Muscle of back (tissue), 11 donors: ENCODE data around the gene CEP78. TPM values are rescaled to one million over a fixed set of nuclear protein-coding genes. Genes with fewer than 3 reads are reported as not detected.
"Not testable (repeated sequence)": the region's sequence is repeated elsewhere in the genome, so short reads cannot be mapped to it uniquely, and the experiment has no call there.

Source experiments
- DNase-seq, 3 donors: peaks; one replicate each; pipeline versions ENCODE4 v3.0.0 to v3.0.0-alpha.2; 2013
- polyA plus RNA-seq, 10 donors: library from polyadenylated mRNA; unstranded; fragments of 120-200 nt; gene quantifications; one replicate each; pipeline ENCODE4 v1.2.1, GENCODE V29; 2013; ENCODE audit not compliant: insufficient read length in 10 of 10

Gene CEP78
- polyA plus RNA-seq, 10 donors = 13.3 to 24.6 (median 18.9) TPM

DNA sequence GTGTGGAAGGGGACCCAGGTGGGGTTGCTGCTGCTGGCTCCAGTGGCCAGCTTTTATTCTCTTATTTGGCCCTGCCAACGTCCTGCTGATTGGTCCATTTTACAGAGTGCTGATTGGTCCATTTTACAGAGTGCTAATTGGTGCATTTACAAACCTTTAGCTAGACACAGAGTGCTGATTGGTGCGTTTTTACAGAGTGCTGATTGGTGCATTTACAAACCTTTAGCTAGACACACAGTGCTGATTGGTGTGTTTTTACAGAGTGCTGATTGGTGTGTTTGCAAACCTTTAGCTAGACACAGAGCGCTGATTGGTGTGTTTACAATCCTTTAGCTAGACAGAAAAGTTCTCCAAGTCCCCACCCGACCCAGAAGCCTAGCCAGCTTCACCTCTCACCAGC is 48.3 kb downstream of the CEP78 start:
- DNase-seq = not testable (repeated sequence)

DNA sequence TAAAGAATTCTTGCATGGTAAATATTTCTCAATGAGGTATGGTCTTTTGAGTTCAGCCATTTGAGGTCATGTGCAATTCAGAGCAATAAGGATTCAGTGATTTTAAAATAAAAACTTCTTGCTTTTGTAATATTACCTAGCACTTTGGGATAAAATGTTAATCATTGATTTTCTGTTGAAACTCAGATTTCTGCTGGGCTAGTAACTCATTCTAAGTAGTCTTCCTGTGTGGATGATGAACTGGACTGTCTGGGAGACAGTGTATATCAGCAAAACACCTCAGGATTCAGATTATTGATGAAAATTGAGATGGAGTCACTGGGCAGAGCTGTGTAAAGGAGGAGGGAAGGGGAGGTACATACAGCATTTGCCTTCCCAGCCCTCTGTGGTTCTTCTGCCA is 50.2 kb downstream of the CEP78 start:
- DNase-seq = no peak

DNA sequence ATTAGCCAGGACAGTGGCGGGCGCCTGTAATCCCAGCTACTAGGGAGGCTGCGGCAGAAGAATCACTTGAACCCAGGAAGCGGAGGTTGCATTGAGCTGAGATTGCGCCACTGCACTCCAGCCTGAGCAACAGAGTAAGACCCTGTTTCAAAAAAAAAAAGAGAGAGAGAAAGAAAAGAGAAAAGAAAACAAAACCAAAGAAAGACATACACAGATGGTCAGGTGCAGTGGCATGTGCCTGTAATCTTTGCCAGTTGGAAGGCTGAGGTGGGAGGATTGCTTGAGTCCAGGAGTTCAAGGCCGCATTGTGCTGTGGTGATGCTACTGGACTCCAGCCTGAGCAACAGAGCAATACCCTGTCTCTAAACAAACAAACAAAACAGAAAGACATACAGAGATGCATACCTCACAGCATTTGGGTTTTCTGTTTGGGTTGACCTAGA is 51.1 kb downstream of the CEP78 start:
- DNase-seq = no peak

DNA sequence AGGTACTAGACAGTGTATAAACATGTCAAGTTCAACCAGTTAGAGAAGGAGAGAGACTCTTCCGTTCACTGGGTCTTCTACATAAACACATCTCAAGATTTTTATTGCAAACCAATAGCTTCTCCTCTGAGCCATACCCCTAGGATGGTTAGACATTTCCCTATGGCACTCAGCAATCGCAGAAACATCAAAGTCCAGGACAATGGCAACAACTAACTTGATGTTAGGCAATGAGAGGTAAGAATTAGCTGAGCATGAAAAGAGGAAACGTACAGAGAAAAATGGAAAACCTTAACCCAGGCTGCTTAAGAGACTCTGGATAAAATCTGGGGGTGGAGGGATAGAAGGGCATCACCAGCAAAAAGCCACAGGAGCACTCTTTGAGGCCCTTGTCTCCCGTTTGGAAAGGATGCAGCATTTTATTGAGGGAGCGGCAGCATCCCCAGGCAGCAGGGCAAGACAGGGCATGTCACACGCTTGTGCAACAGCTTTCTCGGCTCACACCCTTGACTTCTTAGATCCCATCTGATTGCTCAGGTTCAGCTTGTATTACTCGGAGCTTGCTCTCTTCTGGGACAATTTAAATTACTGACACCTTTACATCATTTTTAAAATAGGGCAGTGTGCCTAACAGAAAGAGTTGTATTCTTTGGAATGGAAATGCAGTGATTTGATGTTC is 52.5 kb downstream of the CEP78 start:
- no peak for DNase-seq

DNA sequence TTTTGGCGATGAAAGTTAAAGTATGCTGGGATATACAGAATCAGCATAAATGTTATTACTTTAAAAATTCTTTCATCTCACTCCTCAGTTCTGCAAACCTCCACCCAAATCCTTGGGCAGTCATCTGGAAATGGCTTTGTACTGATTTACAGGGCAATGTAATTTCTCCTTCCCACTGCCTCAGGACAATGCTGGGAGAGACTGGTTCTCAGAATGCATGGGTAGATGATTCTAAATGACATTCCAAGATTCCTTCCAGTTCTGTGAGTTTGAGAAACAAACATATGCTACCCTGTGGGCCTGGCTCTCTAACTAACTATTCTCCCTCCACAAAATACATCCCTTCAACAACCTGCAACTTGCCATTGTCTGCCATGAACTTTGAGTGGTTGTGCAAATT is 53.6 kb downstream of the CEP78 start:
- DNase-seq = no peak

DNA sequence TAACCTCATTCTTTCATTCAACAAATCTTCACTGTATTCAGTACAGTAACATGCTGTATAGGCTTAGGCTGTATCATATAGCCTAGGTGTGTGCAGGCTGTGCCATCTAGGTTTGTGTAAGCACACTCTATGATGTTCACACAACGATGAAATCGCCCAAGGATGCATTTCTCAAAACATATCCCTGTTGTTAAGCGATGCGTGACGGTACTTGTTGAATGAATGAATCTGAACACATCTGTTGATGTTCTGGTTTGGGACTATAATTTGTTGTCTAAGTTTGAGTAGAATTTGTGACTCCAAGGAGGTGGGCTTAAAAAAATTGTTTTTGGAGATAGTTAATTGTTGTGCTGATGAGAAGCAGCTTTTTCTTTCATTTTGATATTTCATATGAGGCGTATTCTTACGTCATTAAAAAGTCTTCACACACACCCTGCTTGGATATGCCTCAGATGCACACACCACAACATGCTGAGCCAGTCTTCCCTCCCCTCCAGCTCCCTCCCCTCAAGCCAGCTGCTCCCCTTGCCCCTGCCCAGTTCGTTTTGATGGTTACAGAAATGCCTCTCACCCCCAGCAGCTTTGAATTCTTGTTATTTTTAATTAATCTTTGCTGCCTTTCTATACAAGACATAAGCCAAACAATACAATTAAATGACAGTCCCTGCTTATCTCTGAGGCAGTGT is 55.5 kb downstream of the CEP78 start:
- peak in 1 of 3 donors; percentile 24 for DNase-seq

DNA sequence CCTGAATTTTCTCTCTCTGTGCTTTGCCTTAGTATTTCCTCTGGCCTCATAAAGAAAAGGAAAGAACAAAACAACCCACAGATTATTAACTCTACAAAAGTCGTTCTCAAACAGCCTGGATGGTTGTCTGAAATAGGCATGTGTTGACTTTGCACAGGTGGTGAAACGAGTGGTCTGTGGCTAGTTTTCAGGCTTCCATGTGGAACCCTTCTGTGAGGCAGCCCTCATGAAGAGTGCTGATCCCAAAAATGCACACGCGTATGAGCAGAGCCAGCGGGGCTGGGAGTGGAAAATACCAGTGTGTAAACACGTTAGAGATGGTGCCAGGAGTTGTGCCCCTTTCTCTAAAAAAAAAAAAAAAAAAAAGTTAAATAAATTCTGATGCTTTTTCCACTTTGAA is 56.2 kb downstream of the CEP78 start:
- DNase-seq = no peak

DNA sequence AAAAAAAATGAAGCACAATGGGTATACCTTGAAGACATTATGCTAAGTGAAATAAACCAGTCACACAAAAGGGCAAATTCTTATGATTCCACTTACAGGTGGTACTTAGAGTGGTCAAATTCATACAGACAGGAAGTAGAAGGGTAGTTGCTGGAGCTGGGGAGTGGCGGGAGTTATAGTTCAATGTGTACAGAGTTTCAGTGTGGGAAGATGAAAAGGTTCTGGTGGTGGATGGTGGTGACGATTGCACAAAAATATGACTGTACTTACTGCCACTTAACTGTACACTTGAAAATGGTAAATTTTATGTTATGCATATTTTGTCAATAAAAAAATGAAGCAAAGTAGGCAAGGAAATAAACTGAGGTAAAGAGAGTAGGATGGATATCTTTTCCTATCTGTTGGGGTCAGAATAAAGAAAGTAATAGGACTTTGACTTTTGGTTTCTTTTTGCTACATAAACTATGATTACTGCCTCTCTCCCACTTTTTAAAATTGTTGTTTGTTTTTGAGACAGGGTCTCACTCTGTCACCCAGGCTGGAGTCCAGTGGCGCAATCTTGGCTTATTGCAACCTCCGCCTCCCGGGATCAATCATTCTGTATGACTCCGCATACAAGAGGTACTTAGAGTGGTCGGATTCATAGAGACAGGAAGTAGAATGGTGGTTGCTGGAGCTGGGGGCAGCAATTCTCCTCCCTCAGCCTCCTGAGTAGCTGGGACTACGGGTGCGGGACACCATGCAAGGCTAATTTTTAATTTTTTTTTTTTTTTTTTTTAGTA is 57.0 kb downstream of the CEP78 start:
- DNase-seq = no peak

DNA sequence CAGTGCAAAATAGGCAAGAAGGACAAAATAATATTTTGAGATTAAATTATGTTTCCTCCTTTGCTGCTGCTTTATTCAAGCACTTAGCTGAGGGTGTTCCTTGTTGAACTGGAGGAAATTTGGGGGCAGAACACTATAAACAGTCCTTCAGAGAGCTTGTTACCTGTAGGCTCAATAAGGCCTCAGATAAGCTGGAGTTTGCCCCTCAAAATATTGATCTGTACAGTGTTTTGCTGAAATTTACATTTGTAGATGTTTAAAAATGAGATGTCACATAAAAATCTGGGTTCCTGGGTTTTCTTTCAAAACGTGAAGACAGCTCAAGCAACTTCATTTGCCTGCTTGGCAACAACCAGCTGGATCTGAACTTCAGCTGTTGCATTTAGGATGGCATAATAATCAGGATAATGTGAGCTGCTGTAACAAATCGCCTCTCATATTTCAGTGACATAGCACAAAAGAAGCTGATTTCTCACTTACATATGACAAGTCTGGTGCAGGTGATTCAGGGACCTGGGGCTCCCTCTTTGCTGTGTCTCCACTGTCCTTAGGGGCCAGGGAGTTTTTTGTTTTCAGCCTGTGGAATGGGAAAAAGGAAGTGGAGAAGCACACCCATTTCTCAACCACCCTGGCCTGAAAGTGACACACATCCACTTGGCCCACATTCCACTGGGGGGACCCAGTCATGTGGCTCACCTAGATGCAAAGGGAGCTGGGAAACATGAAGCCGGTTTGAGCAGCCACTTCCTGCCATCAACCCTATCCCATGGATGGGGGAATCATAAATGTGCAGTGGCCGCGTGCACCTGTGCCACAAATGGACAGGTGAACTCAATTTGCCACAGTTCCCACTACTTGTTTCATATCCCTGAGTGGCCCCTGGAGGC is 58.7 kb downstream of the CEP78 start:
- peak in 1 of 3 donors; percentile 32 for DNase-seq

DNA sequence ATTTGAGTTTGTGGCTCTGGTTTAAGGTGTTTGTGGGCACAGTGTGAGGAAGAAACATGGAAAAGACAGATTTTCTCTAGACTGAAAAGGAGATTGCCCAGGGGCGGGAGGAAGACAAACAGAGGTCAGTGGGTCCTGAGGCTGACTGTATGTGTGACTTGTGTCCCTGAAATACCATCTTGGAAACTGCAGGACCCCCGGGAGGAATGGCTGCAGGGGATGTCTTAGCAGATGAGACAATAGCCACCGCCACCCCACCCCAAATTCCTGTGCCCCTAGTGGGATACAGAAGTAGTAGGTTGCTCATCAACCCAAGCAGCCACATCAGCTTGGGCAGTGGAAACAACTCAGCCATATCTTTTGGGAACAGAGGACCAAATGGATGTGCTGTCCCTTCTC is 59.3 kb downstream of the CEP78 start:
- DNase-seq = no peak

DNA sequence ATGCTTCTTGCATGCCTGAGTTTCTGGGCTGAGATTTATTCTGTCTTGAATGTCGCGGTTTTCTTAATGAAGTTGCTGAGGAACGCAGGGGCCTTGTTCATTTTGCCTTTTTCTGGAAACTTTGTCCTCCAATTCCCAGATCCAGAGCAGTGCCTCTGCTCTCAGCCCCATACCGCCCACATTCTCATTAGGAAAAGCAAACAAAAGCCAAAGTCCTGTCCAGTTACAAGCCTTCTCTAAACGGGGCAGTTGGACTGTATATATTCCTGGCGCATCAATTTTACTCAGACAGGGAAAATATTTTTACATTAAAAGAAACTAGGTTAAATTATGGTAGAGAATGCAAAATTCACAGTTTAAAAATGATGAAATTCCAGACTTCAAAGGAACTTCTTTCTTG is 59.9 kb downstream of the CEP78 start:
- DNase-seq = no peak

DNA sequence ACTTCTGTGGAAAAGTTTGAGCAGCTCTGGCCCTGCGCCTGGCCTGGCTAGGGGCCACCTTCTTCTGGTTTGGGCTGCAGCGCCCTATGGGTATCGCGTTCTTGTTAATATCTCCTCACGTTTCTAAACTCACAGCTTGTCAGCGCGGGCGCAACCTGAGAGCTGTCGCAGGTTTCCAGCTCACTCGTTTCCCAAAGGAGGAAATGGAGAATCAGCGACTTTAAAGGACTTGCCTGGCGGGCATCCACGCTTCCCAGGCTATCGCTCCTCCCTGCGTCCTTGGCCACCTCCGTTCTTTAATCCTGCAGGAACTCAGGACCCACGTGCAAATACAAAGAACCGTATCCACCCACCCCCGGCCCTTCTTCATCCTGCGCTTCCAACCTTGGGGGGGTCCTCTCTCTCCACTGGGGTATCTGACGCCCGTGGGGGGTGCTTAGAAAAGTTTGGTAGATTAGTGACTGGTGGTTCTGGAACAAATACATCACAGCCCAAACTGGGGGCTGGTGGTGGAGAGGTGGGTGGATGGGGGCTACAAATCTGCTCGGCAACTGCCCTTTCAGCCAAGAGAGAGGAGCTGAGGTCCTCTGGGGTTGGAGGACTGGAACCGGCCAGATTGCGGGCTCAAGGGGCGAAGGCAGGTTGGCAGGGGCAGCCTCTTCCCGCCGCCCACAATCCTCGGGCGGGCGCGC is 60.5 kb downstream of the CEP78 start:
- peak in 2 of 3 donors; percentile 65 to 78 for DNase-seq

DNA sequence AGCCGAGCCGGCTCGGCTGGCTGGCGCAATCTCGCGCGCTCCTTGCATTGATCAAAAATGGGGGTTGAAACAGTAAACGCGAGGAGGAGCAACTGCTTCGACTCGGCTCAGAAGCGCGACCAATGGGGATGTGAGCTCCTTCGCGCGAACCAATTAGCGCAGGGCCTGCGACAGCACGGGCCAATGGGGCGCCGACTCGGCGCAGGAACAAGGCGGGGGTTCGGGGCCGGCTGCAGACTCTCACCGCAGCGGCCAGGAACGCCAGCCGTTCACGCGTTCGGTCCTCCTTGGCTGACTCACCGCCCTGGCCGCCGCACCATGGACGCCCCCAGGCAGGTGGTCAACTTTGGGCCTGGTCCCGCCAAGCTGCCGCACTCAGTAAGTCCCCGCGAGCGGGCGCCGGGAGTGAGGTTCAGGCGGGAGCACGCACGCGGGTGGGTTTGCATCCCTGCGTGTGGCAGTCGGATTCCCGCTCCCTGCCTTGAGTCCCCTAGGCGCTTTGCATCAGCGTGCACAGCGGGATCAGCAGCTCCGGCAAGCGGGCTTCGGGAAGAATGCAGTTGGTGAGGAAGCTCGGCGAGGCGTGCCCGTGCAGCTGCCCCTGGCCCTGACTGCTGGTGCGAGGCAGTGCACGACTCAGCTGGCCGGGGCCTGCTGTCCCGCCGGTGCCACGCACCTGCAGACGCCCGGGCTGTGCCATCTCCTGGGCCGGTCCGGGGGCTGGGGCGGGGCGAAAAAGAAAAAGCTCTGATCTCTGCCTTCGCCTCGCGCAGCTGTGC is 61.2 kb downstream of the CEP78 start, which contains the start of gene PSAT1:
PSAT1 (plus strand) TSS at position 233 of the 779 bp plus-strand sequence; CDS start at position 319, 86 bp downstream.
- peak; percentile 95 to 97 (median 97) for DNase-seq

DNA sequence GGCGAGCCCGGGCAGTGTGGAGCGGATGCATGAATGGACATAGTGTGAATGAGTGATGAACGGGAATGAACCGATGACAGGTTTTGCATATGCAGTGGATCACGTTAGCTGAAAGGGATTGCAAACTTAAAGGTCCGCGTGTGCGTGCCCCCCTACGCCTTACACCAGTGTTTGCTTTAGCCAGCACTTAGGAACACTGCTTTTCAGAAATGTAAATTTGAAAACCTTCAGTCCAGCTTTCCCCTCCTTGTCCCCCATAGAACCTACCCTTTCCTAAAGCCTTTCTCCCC is 61.7 kb downstream of the CEP78 start:
- peak in 2 of 3 donors; percentile 38 to 55 for DNase-seq

DNA sequence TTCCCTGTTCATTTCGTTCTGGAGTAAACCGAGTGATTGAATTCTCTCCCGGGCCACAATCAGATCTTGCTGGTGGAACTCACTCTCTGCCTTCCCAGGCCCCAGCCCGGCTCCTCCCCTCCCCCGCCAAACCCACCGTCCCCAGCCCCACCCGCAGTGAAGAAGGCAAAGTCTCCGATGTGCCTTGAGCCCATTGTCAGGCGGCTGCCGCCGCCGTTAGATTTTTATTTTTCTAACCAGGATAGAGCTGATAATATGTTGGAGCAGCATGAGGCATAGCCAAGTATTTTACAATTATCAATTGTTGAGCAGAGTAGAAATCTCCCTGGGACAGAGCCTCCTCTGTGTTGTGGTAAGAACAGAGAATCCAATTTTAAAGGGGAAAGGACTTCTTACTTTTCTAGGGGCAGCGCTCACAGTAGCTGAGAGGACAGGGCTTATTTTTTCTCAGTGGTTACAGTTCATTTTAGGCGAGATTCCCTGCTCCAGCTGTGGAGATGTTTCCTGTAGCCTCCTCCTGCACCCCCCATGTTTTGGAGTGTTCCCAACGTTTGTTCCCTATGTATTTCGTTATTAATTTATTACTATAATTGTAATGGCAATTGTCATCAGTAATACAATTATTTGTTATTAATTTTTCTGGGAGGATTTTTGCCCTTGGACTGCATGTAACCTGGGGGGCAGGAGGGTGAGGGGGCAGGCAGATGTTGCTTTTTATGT is 62.3 kb downstream of the CEP78 start:
- DNase-seq = peak in 1 of 3 donors; percentile 51

DNA sequence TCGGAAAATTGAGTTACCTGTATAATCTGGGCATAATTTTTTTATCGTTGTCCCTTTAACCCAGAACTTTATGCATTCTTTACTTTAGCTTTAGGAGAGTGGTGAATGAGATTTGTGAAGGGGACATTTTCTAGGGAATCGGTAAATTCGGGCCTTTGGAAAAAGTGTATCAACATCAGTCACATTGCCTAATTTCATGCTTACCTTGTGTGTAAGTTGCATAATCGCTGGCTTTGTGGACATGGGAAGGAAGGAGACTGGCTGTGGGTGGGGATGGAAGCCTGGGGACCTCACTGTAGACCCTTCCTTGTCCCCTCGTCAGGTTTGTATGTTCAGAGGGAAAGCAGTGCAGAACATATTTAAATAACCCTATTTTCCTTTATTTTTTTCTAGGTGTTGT is 64.3 kb downstream of the CEP78 start:
- DNase-seq = no peak

DNA sequence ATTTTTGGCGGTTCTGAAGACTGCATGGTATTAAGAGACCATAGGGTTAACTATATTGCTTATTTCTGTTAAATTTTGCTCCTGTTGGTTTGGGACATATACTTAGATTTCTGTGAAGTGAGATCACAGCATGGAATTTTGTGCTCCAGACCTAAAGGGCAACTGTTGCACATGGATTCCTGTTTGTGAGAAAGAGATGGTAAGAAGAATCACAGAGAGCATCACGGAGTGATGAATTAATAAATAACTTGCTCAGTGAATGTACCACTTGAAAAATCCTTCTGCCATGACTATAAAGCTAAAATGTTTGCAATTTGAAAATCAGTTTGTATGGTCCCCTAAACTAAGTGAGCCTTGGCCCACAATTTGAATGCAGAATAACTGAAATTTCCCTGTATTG is 65.6 kb downstream of the CEP78 start:
- no peak for DNase-seq

DNA sequence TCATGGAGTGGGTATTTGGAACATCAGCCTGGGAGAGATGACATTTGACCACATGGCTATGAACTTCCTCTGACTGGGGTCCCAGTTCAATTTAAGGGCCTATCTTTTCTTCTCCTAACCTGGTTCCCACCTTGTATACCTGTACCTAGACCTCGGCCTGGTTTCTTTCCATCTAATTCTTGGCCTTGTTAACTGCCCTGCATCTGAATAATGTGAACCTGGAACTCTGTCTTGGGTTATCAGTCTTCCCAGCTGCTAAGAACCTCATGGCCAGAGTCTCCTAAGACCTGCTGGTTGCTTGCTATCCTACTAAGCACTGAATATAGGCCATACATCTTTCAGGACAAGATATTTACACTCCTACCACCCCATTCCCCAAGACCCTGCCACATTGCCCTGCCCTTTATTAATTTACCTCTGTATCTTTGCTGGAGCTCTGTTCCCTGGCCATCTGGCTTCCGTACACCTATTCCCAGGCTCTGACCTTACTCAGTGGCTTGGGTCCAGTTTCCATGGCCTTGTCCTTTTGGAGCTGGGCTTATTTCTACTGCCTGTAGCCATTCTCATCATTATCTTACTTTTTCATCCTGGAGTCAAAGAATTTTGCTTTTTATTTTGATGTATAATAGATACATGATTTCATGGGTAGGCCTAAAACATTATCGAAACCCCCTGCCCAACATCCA is 67.6 kb downstream of the CEP78 start:
- DNase-seq = no peak

DNA sequence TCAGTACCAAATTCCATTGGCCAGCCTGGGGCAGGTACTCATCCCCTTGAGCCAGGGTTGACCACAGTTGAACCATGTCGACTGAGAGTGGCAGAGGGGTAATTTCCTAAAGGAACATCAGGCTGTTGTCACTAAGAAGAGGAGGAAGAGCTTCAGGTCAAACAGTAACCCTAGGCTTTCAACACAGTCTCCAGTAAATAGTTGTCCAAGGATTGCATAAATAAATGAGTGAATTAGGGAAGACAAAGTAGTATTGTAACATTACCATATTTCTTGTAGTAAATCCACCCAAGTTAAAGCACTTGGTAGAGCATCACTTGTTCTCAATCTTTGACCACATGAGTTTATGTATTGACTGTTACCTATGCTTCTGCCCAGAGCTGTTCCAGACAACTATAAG is 68.5 kb downstream of the CEP78 start:
- no peak for DNase-seq
